ENCODE results near the gene RNLS.

DNA sequence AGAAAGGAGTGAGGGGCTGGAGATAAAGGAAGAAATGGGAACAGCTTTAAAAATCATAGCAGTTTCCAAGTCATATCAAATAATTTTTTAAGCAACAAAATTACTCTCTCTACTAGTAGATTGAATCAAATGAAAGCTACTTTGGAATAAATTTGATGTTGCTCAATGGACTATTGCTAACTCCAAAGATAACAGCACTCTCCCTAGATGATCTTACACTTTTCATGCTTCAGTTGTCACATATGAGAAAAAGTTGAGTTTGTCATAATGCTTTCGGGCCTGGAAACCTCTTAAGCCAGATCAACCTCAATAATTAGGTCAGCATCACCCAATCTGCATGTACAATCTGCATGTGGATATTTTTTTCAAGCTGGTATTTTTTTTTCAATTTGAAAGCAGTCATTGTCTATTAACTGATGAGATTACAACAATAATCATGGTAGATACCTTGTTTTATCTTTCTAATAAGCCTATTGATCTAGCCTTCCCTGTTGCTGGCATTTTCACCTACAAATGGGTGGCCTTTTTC is 34.7 kb upstream of the RNLS start:
- TF ChIP-seq, protein P1, sequence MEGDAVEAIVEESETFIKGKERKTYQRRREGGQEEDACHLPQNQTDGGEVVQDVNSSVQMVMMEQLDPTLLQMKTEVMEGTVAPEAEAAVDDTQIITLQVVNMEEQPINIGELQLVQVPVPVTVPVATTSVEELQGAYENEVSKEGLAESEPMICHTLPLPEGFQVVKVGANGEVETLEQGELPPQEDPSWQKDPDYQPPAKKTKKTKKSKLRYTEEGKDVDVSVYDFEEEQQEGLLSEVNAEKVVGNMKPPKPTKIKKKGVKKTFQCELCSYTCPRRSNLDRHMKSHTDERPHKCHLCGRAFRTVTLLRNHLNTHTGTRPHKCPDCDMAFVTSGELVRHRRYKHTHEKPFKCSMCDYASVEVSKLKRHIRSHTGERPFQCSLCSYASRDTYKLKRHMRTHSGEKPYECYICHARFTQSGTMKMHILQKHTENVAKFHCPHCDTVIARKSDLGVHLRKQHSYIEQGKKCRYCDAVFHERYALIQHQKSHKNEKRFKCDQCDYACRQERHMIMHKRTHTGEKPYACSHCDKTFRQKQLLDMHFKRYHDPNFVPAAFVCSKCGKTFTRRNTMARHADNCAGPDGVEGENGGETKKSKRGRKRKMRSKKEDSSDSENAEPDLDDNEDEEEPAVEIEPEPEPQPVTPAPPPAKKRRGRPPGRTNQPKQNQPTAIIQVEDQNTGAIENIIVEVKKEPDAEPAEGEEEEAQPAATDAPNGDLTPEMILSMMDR (IDR thresholded peaks at IDR 0.05; ENCODE audit: low read depth, low read length) = no peak
- TF ChIP-seq EZH2phosphoT487 (IDR thresholded peaks at IDR 0.05; ENCODE audit: low read depth) = no peak
